WTC11 (cell line): ENCODE results near the gene GPRC5A. TPM values are rescaled to one million over a fixed set of nuclear protein-coding genes. Genes with fewer than 3 reads are reported as not detected.

Experiments
- ATAC-seq: fragments of 200-7000 bp; cut with Tn5 transposase; 2 replicates; pipeline ENCODE4 v1.10.0; 2021; ENCODE audit warnings: mild to moderate bottlenecking, moderate library complexity
- CTCF ChIA-PET: fragments of 300-600 bp; sonication (Branson Sonifier 250); formaldehyde crosslinking; loops from one replicate; lab custom pipeline; 2021; ENCODE audit warnings: antibody characterized with exemption; lab: Charles Lee
- POLR2A ChIA-PET: fragments of 350-600 bp; sonication (Branson Sonifier 250); formaldehyde crosslinking; loops from one replicate; lab custom pipeline; 2021; ENCODE audit warnings: antibody characterized with exemption; lab: Charles Lee
- DNase-seq: peaks from one replicate; pipeline ENCODE4 v3.0.0; 2021; ENCODE audit warnings: low spot score
- H3K27ac Mint-ChIP-seq: 2 replicates; pipeline ENCODE4 v1.8.0; 2021; ENCODE audit warnings: mixed read lengths
- H3K27me3 Mint-ChIP-seq: 2 replicates; pipeline ENCODE4 v1.8.0; 2021; ENCODE audit warnings: low read depth, mild to moderate bottlenecking, moderate library complexity, mixed read lengths
- H3K36me3 Mint-ChIP-seq: 2 replicates; pipeline ENCODE4 v1.8.0; 2021; ENCODE audit warnings: mixed read lengths
- H3K4me1 Mint-ChIP-seq: 2 replicates; pipeline ENCODE4 v1.8.0; 2022; ENCODE audit warnings: mixed read lengths
- H3K4me3 Mint-ChIP-seq: 2 replicates; pipeline ENCODE4 v1.8.0; 2021; ENCODE audit warnings: mild to moderate bottlenecking, moderate library complexity, mixed read lengths
- H3K9me3 Mint-ChIP-seq: 2 replicates; pipeline ENCODE4 v1.8.0; 2021; ENCODE audit warnings: mixed read lengths
- ATF1 ChIP-seq: sonication (generic); formaldehyde crosslinking; IDR thresholded peaks from 2 replicates; pipeline ENCODE4 v1.8.1; 2023; ENCODE audit warnings: mild to moderate bottlenecking, moderate library complexity, missing genetic modification reagents
- CBFB ChIP-seq: sonication (generic); formaldehyde crosslinking; IDR thresholded peaks from 2 replicates; pipeline ENCODE4 v1.8.1; 2022; ENCODE audit warnings: mild to moderate bottlenecking, low read depth, missing genetic modification reagents
- ELF4 ChIP-seq: sonication (generic); formaldehyde crosslinking; IDR thresholded peaks from 2 replicates; pipeline ENCODE4 v1.8.1; 2022; ENCODE audit warnings: low read depth, mild to moderate bottlenecking, moderate library complexity, missing genetic modification reagents
- FOXK1 ChIP-seq: sonication (generic); formaldehyde crosslinking; IDR thresholded peaks from 2 replicates; pipeline ENCODE4 v1.8.0; 2022; ENCODE audit warnings: mild to moderate bottlenecking, moderate library complexity, missing genetic modification reagents
- HMGA2 ChIP-seq: fragments of 250-450 bp; sonication (Bioruptor Pico); IDR thresholded peaks from 2 replicates; pipeline ENCODE4 v1.4.0; 2021; ENCODE audit warnings: mild to moderate bottlenecking, moderate library complexity
- RORB ChIP-seq: fragments of 250-450 bp; sonication (Bioruptor Pico); IDR thresholded peaks from 2 replicates; pipeline ENCODE4 v1.9.0; 2021; ENCODE audit warnings: mild to moderate bottlenecking
- SMAD4 ChIP-seq: sonication (generic); formaldehyde crosslinking; IDR thresholded peaks from 2 replicates; pipeline ENCODE4 v1.8.0; 2022; ENCODE audit warnings: mild to moderate bottlenecking, missing genetic modification reagents
- TP53 ChIP-seq: sonication (generic); formaldehyde crosslinking; IDR thresholded peaks from 2 replicates; pipeline ENCODE4 v1.8.1; 2023; ENCODE audit warnings: mild to moderate bottlenecking, missing genetic modification reagents
- ZNF138 ChIP-seq: sonication (generic); formaldehyde crosslinking; conservative IDR thresholded peaks from 2 replicates; pipeline ENCODE4 v1.8.1; 2022; ENCODE audit warnings: mild to moderate bottlenecking, moderate library complexity, missing genetic modification reagents
- ZNF219 ChIP-seq: sonication (generic); formaldehyde crosslinking; IDR thresholded peaks from 2 replicates; pipeline ENCODE4 v1.8.0; 2023; ENCODE audit warnings: missing genetic modification reagents, mild to moderate bottlenecking, borderline replicate concordance
- ZNF317 ChIP-seq: sonication (generic); formaldehyde crosslinking; IDR thresholded peaks from 2 replicates; pipeline ENCODE4 v1.8.1; 2023; ENCODE audit warnings: low read depth, mild to moderate bottlenecking, moderate library complexity, missing genetic modification reagents, borderline replicate concordance
- total RNA-seq: library from RNA; stranded (reverse); gene quantifications from 3 replicates; pipeline ENCODE4 v1.2.3, GENCODE V29; 2021
- TF ChIP-seq, protein P1 (sequence below): sonication (generic); formaldehyde crosslinking; IDR thresholded peaks from 2 replicates; pipeline ENCODE4 v1.8.0; 2023; ENCODE audit warnings: missing genetic modification reagents, mild to moderate bottlenecking, borderline replicate concordance
- TF ChIP-seq, protein P2 (sequence below): fragments of 250-450 bp; sonication (Bioruptor Pico); conservative IDR thresholded peaks from 2 replicates; pipeline ENCODE4 v1.9.0; 2021; ENCODE audit warnings: mild to moderate bottlenecking
- TF ChIP-seq, protein P3 (sequence below): sonication (generic); formaldehyde crosslinking; IDR thresholded peaks from 2 replicates; pipeline ENCODE4 v1.8.0; 2022; ENCODE audit warnings: missing genetic modification reagents
- TF ChIP-seq, protein P4 (sequence below): sonication (generic); formaldehyde crosslinking; IDR thresholded peaks from 2 replicates; pipeline ENCODE4 v1.8.1; 2023; ENCODE audit warnings: mild to moderate bottlenecking, missing genetic modification reagents, moderate library complexity
- TF ChIP-seq, protein P5 (sequence below): fragments of 250-450 bp; sonication (Bioruptor Pico); IDR thresholded peaks from 2 replicates; pipeline ENCODE4 v1.9.0; 2021; ENCODE audit warnings: moderate library complexity, mild to moderate bottlenecking, inconsistent platforms, borderline replicate concordance
- TF ChIP-seq, protein P6 (sequence below): sonication (generic); formaldehyde crosslinking; IDR thresholded peaks from 2 replicates; pipeline ENCODE4 v1.8.0; 2022; ENCODE audit warnings: mild to moderate bottlenecking, missing genetic modification reagents
- TF ChIP-seq, protein P7 (sequence below): sonication (generic); formaldehyde crosslinking; IDR thresholded peaks from 2 replicates; pipeline ENCODE4 v1.8.1; 2023; ENCODE audit warnings: mild to moderate bottlenecking, missing genetic modification reagents
- TF ChIP-seq, protein P8 (sequence below): sonication (generic); formaldehyde crosslinking; IDR thresholded peaks from 2 replicates; pipeline ENCODE4 v1.8.1; 2023; ENCODE audit warnings: mild to moderate bottlenecking, missing genetic modification reagents, moderate library complexity

The GPRC5A gene
- total RNA-seq, 1 experiment from 2014 or later = 1.1 TPM

DNA sequence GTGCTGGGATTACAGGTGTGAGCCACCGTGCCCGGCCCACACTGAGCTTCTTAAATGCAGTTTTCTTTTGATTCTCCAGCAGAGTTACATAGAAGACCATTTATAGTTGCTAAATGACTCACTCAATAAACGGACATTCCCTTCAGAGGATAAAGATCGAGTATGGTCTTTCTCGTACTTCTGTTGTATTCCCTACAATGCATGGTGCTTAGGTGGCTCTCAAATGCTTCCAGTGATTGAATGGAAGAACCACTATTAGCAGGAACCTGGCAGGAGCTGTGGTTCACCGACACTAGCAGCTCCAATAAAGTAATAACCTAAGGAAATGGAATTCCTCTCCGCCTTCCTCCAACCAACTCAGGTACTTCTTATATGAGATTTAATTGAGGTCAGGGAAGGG, 3.9 kb upstream of the GPRC5A start (continued):
- TF ChIP-seq, protein P1, sequence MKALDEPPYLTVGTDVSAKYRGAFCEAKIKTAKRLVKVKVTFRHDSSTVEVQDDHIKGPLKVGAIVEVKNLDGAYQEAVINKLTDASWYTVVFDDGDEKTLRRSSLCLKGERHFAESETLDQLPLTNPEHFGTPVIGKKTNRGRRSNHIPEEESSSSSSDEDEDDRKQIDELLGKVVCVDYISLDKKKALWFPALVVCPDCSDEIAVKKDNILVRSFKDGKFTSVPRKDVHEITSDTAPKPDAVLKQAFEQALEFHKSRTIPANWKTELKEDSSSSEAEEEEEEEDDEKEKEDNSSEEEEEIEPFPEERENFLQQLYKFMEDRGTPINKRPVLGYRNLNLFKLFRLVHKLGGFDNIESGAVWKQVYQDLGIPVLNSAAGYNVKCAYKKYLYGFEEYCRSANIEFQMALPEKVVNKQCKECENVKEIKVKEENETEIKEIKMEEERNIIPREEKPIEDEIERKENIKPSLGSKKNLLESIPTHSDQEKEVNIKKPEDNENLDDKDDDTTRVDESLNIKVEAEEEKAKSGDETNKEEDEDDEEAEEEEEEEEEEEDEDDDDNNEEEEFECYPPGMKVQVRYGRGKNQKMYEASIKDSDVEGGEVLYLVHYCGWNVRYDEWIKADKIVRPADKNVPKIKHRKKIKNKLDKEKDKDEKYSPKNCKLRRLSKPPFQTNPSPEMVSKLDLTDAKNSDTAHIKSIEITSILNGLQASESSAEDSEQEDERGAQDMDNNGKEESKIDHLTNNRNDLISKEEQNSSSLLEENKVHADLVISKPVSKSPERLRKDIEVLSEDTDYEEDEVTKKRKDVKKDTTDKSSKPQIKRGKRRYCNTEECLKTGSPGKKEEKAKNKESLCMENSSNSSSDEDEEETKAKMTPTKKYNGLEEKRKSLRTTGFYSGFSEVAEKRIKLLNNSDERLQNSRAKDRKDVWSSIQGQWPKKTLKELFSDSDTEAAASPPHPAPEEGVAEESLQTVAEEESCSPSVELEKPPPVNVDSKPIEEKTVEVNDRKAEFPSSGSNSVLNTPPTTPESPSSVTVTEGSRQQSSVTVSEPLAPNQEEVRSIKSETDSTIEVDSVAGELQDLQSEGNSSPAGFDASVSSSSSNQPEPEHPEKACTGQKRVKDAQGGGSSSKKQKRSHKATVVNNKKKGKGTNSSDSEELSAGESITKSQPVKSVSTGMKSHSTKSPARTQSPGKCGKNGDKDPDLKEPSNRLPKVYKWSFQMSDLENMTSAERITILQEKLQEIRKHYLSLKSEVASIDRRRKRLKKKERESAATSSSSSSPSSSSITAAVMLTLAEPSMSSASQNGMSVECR = no peak
- TF ChIP-seq, protein P2, sequence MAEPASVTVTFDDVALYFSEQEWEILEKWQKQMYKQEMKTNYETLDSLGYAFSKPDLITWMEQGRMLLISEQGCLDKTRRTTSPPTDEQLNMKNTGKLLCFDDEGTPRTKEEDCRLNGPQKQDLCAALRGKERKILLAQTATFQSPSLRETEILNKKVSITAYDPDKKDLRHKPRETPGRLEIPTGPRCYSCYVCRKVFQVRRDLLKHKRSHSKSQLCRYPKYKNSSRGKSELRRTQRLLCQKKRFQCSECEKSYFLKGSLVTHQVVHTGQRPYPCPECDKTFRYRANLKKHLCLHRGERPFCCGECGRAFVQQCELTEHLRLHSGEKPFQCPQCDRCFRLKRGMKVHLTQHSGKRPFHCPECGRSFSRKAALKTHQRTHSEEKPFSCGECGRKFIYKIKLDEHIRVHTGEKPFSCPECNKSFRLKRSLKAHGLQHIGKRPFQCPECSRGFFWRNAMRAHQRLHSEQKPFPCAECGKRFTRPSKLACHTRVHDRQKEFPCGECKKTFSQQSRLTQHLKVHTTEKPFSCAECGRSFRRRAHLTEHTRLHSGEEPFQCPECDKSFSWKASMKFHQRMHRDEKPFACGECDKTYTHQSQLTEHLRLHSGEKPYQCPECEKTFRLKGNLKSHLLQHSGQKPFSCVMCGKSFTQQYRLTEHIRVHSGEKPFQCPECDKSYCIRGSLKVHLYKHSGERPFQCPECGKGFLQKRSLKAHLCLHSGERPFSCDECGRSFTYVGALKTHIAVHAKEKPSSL (CRISPR knock-in tag) = no peak
- no peak for TF ChIP-seq ZNF138 (CRISPR knock-in tag)
- TF ChIP-seq, protein P3, sequence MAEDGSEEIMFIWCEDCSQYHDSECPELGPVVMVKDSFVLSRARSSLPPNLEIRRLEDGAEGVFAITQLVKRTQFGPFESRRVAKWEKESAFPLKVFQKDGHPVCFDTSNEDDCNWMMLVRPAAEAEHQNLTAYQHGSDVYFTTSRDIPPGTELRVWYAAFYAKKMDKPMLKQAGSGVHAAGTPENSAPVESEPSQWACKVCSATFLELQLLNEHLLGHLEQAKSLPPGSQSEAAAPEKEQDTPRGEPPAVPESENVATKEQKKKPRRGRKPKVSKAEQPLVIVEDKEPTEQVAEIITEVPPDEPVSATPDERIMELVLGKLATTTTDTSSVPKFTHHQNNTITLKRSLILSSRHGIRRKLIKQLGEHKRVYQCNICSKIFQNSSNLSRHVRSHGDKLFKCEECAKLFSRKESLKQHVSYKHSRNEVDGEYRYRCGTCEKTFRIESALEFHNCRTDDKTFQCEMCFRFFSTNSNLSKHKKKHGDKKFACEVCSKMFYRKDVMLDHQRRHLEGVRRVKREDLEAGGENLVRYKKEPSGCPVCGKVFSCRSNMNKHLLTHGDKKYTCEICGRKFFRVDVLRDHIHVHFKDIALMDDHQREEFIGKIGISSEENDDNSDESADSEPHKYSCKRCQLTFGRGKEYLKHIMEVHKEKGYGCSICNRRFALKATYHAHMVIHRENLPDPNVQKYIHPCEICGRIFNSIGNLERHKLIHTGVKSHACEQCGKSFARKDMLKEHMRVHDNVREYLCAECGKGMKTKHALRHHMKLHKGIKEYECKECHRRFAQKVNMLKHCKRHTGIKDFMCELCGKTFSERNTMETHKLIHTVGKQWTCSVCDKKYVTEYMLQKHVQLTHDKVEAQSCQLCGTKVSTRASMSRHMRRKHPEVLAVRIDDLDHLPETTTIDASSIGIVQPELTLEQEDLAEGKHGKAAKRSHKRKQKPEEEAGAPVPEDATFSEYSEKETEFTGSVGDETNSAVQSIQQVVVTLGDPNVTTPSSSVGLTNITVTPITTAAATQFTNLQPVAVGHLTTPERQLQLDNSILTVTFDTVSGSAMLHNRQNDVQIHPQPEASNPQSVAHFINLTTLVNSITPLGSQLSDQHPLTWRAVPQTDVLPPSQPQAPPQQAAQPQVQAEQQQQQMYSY (CRISPR knock-in tag) = no peak

DNA sequence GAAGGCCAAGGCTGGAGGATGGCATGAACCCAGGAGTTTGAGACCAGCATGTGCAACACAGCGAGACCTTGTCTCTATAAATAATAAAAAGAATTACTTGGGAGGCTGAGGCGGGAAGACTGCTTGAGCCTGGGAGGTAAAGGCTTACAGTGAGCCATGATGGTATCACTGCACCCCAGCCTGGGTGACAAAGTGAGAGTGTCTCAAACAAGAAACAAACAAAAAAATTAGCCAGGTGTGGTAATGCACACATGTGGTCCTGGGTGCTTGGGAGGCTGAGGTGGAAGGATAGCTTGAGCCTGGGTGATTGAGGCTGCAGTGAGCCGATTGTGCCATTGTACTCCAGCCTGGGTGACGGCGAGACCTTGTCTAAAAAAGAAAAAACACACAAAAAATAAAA, 1.7 kb upstream of the GPRC5A start:
- H3K4me3 Mint-ChIP-seq = no peak overlapping the region
- H3K9me3 Mint-ChIP-seq = no peaks in the 10 kb centered on the region
- DNase-seq (no peak), ATAC-seq (no peak)
- POLR2A ChIA-PET = no interaction called here
- peaks cover 42% of the 10 kb centered on the region for H3K4me1 Mint-ChIP-seq
- peaks cover 80% of the 10 kb centered on the region for H3K27me3 Mint-ChIP-seq
- H3K36me3 Mint-ChIP-seq = no peaks in the 10 kb centered on the region
- CTCF ChIA-PET = interaction anchor here (1.8 kb wide), 1 partner anchor 96 kb away, joined by 4 read pairs; no protein-coding TSS in a partner anchor
- H3K27ac Mint-ChIP-seq = no peak overlapping the region
- no peak for TF ChIP-seq CBFB
- TF ChIP-seq ZNF317 (CRISPR knock-in tag) = no peak
- TF ChIP-seq, protein P4, sequence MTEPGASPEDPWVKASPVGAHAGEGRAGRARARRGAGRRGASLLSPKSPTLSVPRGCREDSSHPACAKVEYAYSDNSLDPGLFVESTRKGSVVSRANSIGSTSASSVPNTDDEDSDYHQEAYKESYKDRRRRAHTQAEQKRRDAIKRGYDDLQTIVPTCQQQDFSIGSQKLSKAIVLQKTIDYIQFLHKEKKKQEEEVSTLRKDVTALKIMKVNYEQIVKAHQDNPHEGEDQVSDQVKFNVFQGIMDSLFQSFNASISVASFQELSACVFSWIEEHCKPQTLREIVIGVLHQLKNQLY = no peak
- no peak for TF ChIP-seq ELF4
- TF ChIP-seq, protein P5, sequence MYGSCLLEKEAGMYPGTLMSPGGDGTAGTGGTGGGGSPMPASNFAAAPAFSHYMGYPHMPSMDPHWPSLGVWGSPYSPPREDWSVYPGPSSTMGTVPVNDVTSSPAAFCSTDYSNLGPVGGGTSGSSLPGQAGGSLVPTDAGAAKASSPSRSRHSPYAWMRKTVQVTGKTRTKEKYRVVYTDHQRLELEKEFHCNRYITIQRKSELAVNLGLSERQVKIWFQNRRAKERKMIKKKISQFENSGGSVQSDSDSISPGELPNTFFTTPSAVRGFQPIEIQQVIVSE (CRISPR knock-in tag) = no peak
- TF ChIP-seq, protein P6, sequence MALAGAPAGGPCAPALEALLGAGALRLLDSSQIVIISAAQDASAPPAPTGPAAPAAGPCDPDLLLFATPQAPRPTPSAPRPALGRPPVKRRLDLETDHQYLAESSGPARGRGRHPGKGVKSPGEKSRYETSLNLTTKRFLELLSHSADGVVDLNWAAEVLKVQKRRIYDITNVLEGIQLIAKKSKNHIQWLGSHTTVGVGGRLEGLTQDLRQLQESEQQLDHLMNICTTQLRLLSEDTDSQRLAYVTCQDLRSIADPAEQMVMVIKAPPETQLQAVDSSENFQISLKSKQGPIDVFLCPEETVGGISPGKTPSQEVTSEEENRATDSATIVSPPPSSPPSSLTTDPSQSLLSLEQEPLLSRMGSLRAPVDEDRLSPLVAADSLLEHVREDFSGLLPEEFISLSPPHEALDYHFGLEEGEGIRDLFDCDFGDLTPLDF (CRISPR knock-in tag) = no peak
- no peak for TF ChIP-seq FOXK1
- TF ChIP-seq ATF1 (CRISPR knock-in tag) = no peak
- TF ChIP-seq TP53 (CRISPR knock-in tag) = no peak
- no peak for TF ChIP-seq HMGA2
- no peak for TF ChIP-seq RORB (CRISPR knock-in tag)
- no peak for TF ChIP-seq ZNF219 (CRISPR knock-in tag)
- TF ChIP-seq, protein P7, sequence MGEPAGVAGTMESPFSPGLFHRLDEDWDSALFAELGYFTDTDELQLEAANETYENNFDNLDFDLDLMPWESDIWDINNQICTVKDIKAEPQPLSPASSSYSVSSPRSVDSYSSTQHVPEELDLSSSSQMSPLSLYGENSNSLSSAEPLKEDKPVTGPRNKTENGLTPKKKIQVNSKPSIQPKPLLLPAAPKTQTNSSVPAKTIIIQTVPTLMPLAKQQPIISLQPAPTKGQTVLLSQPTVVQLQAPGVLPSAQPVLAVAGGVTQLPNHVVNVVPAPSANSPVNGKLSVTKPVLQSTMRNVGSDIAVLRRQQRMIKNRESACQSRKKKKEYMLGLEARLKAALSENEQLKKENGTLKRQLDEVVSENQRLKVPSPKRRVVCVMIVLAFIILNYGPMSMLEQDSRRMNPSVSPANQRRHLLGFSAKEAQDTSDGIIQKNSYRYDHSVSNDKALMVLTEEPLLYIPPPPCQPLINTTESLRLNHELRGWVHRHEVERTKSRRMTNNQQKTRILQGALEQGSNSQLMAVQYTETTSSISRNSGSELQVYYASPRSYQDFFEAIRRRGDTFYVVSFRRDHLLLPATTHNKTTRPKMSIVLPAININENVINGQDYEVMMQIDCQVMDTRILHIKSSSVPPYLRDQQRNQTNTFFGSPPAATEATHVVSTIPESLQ (CRISPR knock-in tag) = no peak
- no peak for TF ChIP-seq SMAD4
- TF ChIP-seq, protein P8, sequence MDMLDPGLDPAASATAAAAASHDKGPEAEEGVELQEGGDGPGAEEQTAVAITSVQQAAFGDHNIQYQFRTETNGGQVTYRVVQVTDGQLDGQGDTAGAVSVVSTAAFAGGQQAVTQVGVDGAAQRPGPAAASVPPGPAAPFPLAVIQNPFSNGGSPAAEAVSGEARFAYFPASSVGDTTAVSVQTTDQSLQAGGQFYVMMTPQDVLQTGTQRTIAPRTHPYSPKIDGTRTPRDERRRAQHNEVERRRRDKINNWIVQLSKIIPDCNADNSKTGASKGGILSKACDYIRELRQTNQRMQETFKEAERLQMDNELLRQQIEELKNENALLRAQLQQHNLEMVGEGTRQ (CRISPR knock-in tag) = no peak
